PC-9 (cell line): Measurements from ENCODE around the gene ZNF286A. TPM values are rescaled to one million over a fixed set of nuclear protein-coding genes. Genes with fewer than 3 reads are reported as not detected.
A peak's percentile ranks its signal among the peaks of the same experiment; 100 is the strongest.
"Not testable (repeated sequence)": the region's sequence is repeated elsewhere in the genome, so short reads cannot be mapped to it uniquely, and the experiment has no call there.

Experiments used
- BruUV-seq: library from RNA; stranded (reverse); fragments of 400-500 nt; replicated peaks from 2 replicates; lab custom pipeline; 2021; lab: Mats Ljungman, UMichigan
- CTCF ChIA-PET: fragments of 300-600 bp; sonication (Branson Sonifier 250); formaldehyde crosslinking; loops from one replicate; lab custom pipeline; 2022; ENCODE audit warnings: antibody characterized with exemption; lab: Charles Lee
- POLR2A ChIA-PET: fragments of 300-600 bp; sonication (Branson Sonifier 250); formaldehyde crosslinking; loops from one replicate; lab custom pipeline; 2022; ENCODE audit warnings: antibody characterized with exemption; ENCODE audit not compliant: unreplicated experiment; lab: Charles Lee
- DNase-seq, 2 experiments: peaks; one replicate each; pipeline versions ENCODE4 v3.0.0 to v3.0.0-alpha.2; 2015 to 2022; ENCODE audit warnings: mixed read lengths in 1 of 2
- H2AFZ ChIP-seq: fragments of 200-600 bp; sonication (generic); 2 replicates; pipeline ENCODE4 v1.8.1; 2017; ENCODE audit warnings: antibody characterized with exemption
- H3F3A ChIP-seq: fragments of 200-600 bp; sonication (generic); 2 replicates; pipeline ENCODE4 v1.8.1; 2017; ENCODE audit warnings: antibody characterized with exemption, mild to moderate bottlenecking, low read depth; ENCODE audit not compliant: insufficient read depth
- H3K27ac ChIP-seq: fragments of 200-600 bp; sonication (generic); 2 replicates; pipeline ENCODE4 v1.6.1; 2016; ENCODE audit warnings: mixed run types
- H3K27me3 ChIP-seq: fragments of 200-600 bp; sonication (generic); 2 replicates; pipeline ENCODE4 v1.6.1; 2016; ENCODE audit warnings: low read depth, mixed run types; ENCODE audit not compliant: insufficient read depth
- H3K36me3 ChIP-seq: fragments of 200-600 bp; sonication (generic); 2 replicates; pipeline ENCODE4 v1.6.1; 2016; ENCODE audit warnings: low read depth, mixed run types
- H3K4me1 ChIP-seq: fragments of 200-600 bp; sonication (generic); replicated peaks from 2 replicates; pipeline ENCODE4 v1.6.1; 2016; ENCODE audit warnings: mixed run types; ENCODE audit not compliant: insufficient read depth
- H3K4me2 ChIP-seq: fragments of 200-600 bp; sonication (generic); 2 replicates; pipeline ENCODE4 v1.6.1; 2017; ENCODE audit warnings: mixed run types
- H3K4me3 ChIP-seq: fragments of 200-600 bp; sonication (generic); 2 replicates; pipeline ENCODE4 v1.6.1; 2016; ENCODE audit warnings: mixed run types
- H3K79me2 ChIP-seq: fragments of 200-600 bp; sonication (generic); 2 replicates; pipeline ENCODE4 v1.6.1; 2017; ENCODE audit warnings: low read depth, mixed run types
- H3K9me2 ChIP-seq: fragments of 200-600 bp; sonication (generic); 2 replicates; pipeline ENCODE4 v1.8.1; 2017; ENCODE audit warnings: mild to moderate bottlenecking; ENCODE audit not compliant: insufficient read depth
- H3K9me3 ChIP-seq: fragments of 200-600 bp; sonication (generic); 2 replicates; pipeline ENCODE4 v1.8.1; 2016; ENCODE audit warnings: low read depth; ENCODE audit not compliant: insufficient read depth
- H4K20me1 ChIP-seq: fragments of 200-600 bp; sonication (generic); 2 replicates; pipeline ENCODE4 v1.8.1; 2017; ENCODE audit not compliant: insufficient read depth
- CTCF ChIP-seq: fragments of 200-600 bp; sonication (generic); conservative IDR thresholded peaks from 2 replicates; pipeline ENCODE4 v1.6.1; 2017; ENCODE audit warnings: mixed run types, antibody characterized with exemption, mild to moderate bottlenecking, moderate library complexity
- EZH2 ChIP-seq: fragments of 200-600 bp; sonication (generic); IDR thresholded peaks from 2 replicates; pipeline ENCODE4 v1.8.0; 2017; ENCODE audit warnings: antibody characterized with exemption, low read depth
- intact Hi-C: fragments of 100-400 bp; cut with micrococcal nuclease; formaldehyde crosslinking; loops from one replicate; pipeline ENCODE4 v1.10.0; 2022; ENCODE audit not compliant: unreplicated experiment
- total RNA-seq: library from RNA; stranded (reverse); gene quantifications from 2 replicates; pipeline ENCODE4 v1.2.3, GENCODE V29; 2021

ZNF286A gene
- total RNA-seq, 1 experiment from 2014 or later: 65.9 TPM

- Histone ChIP-seq H2AFZ (no peak overlapping the region), H3K4me3 (peak overlapping the region; percentile 88), H3F3A (peaks cover 52% of the 10 kb centered on the region), H3K4me2 (peak overlapping the region; percentile 83), H3K9me3 (peaks cover 4% of the 10 kb centered on the region; the same call in 1 of the 2 replicates), H3K4me1 (peaks cover 41% of the 10 kb centered on the region), H3K27ac (peak overlapping the region; percentile 97), H3K27me3 (no peaks in the 10 kb centered on the region), H3K9me2 (no peaks in the 10 kb centered on the region), H3K36me3 (peaks cover 7% of the 10 kb centered on the region), H4K20me1 (no peaks in the 10 kb centered on the region), H3K79me2 (peaks cover 48% of the 10 kb centered on the region)
- BruUV-seq: no TSS peak
- TF ChIP-seq CTCF (no peak), EZH2 (no peak)
- CTCF ChIA-PET: interaction anchor here (0.6 kb wide), 1 partner anchor 287 kb away, joined by 3 read pairs; no protein-coding TSS in a partner anchor
- DNase-seq: peak; percentile 96 to 97
- POLR2A ChIA-PET: interaction anchor here (0.6 to 1.3 kb wide), 6 partner anchors 8 to 815 kb away, joined by 3 to 10 read pairs (median 4); no protein-coding TSS in a partner anchor
- intact Hi-C loops: loop anchor here (1.0 to 10.0 kb wide), 7 partner anchors 8 to 387 kb away; partner anchors contain the start of genes PMP22, TTC19 and ZSWIM7
Measured at GRCh38 chr17:15651583-15652110, 47.9 kb upstream of the ZNF286A start.

- BruUV-seq: no TSS peak
- Histone ChIP-seq H3K4me1 (peaks cover 46% of the 10 kb centered on the region), H3K79me2 (peaks cover 35% of the 10 kb centered on the region), H3K9me3 (peaks cover 4% of the 10 kb centered on the region; the same call in 1 of the 2 replicates), H4K20me1 (no peaks in the 10 kb centered on the region), H3F3A (peaks cover 65% of the 10 kb centered on the region), H3K4me2 (no peak overlapping the region), H3K36me3 (peaks cover 10% of the 10 kb centered on the region), H3K4me3 (no peak overlapping the region), H2AFZ (no peak overlapping the region), H3K27me3 (no peaks in the 10 kb centered on the region), H3K27ac (no peak overlapping the region), H3K9me2 (no peaks in the 10 kb centered on the region)
- ChIA-PET POLR2A (no interaction called here), CTCF (no interaction called here)
- intact Hi-C loops: loop anchor here (10.0 kb wide), 2 partner anchors 172 to 388 kb away; partner anchors contain the start of gene PMP22
- DNase-seq: no peak
- TF ChIP-seq CTCF (no peak), EZH2 (no peak)
Measured at GRCh38 chr17:15652960-15653359, 46.6 kb upstream of the ZNF286A start.

- H3K9me3 ChIP-seq, H2AFZ ChIP-seq, H3K27me3 ChIP-seq, H3K9me2 ChIP-seq, BruUV-seq, H4K20me1 ChIP-seq, H3K4me3 ChIP-seq, DNase-seq, H3K36me3 ChIP-seq: not testable (repeated sequence)
- Histone ChIP-seq H3K79me2 (peaks cover 21% of the 10 kb centered on the region), H3K4me1 (peaks cover 61% of the 10 kb centered on the region), H3K27ac (peak overlapping the region; percentile 98), H3K4me2 (peak overlapping the region; percentile 22; the same call in 1 of the 2 replicates), H3F3A (peaks cover 73% of the 10 kb centered on the region)
- ChIA-PET POLR2A (interaction anchor here (1.2 kb wide), 1 partner anchor 9 kb away, joined by 7 read pairs; no protein-coding TSS in a partner anchor), CTCF (interaction anchor here (0.5 kb wide), 1 partner anchor 131 kb away, joined by 7 read pairs; no protein-coding TSS in a partner anchor)
- intact Hi-C loops: loop anchor here (10.0 kb wide), 2 partner anchors 170 to 390 kb away; partner anchors contain the start of gene PMP22
Measured at GRCh38 chr17:15654401-15654800, 45.2 kb upstream of the ZNF286A start.
